Endothelial cell (in vitro differentiated cells): ENCODE data around the gene UQCRFS1. TPM values are rescaled to one million over a fixed set of nuclear protein-coding genes. Genes with fewer than 3 reads are reported as not detected.
"Not testable (repeated sequence)": the region's sequence is repeated elsewhere in the genome, so short reads cannot be mapped to it uniquely, and the experiment has no call there.

Source experiments
- DNase-seq: peaks from one replicate; pipeline ENCODE4 v3.0.0; 2021; ENCODE audit warnings: low spot score
- H3K27ac Mint-ChIP-seq: one replicate; pipeline ENCODE4 v1.8.0; 2021; ENCODE audit warnings: mixed read lengths, inconsistent platforms; ENCODE audit not compliant: unreplicated experiment
- H3K27me3 Mint-ChIP-seq: one replicate; pipeline ENCODE4 v1.8.0; 2021; ENCODE audit warnings: mild to moderate bottlenecking, moderate library complexity, mixed read lengths, inconsistent platforms; ENCODE audit not compliant: unreplicated experiment
- H3K36me3 Mint-ChIP-seq: one replicate; pipeline ENCODE4 v1.8.0; 2021; ENCODE audit warnings: mild to moderate bottlenecking, low read depth, mixed read lengths, inconsistent platforms; ENCODE audit not compliant: unreplicated experiment
- H3K4me1 Mint-ChIP-seq: one replicate; pipeline ENCODE4 v1.8.0; 2021; ENCODE audit warnings: mild to moderate bottlenecking, mixed read lengths, inconsistent platforms; ENCODE audit not compliant: unreplicated experiment
- H3K4me3 Mint-ChIP-seq: one replicate; pipeline ENCODE4 v1.8.0; 2021; ENCODE audit warnings: mild to moderate bottlenecking, mixed read lengths, inconsistent platforms; ENCODE audit not compliant: unreplicated experiment
- H3K9me3 Mint-ChIP-seq: one replicate; pipeline ENCODE4 v1.8.0; 2021; ENCODE audit warnings: mixed read lengths, inconsistent platforms; ENCODE audit not compliant: unreplicated experiment
- total RNA-seq: library from RNA; stranded (reverse); fragmentation: NEBNext Ultra II Directional; extraction: Animal tissue kit (Norgen Biotek cat#: 25700); gene quantifications from one replicate; pipeline ENCODE4 v1.2.1, GENCODE V29; 2021; ENCODE audit not compliant: unreplicated experiment
- TF ChIP-seq, protein P1 (sequence below): fragments of 200-600 bp; sonication (generic); IDR thresholded peaks from one replicate; pipeline ENCODE4 v1.5.0; 2021; ENCODE audit warnings: antibody characterized with exemption; ENCODE audit not compliant: unreplicated experiment

Gene UQCRFS1
- total RNA-seq, 1 donor from 2014 or later = 32.6 TPM

DNA sequence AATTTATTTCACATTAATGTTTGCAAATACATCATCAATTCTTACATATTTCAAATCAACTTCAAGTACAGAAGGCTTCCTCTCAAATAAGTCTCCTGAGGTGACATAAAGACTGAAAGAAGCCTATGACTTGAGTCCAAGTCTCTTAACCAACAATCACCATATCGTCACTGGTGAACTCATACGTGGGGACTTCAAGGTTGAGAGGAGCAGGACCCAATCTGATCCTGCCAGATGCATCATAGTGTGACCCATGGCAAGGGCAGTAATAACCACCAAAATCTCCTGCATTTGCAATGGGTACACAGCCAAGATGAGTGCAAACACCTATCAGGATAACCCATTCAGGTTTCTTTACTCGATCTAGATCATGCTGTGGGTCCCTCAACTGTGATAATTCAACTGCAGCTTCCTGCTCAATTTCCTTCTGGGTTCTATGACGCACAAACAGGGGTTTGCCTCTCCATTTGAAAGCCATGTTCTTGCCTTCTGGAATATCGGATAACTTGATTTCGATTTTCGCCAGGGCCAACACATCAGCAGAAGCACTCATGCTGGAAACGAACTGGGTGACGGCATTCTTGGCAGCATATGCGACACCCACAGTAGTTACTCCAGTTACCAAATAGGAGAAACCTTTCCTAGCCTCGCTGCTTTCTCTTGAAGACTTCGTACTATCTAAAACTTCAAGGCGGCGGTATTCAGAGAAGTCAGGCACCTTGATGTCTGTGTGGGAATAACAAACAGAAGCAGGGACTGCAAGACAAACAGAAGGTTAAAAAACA lies 5.4 kb downstream of the UQCRFS1 start:
- Mint-ChIP-seq H3K4me1 (peaks cover 22% of the 10 kb centered on the region), H3K36me3 (peaks cover 10% of the 10 kb centered on the region)
- H3K27me3 Mint-ChIP-seq, DNase-seq, H3K9me3 Mint-ChIP-seq, H3K4me3 Mint-ChIP-seq, H3K27ac Mint-ChIP-seq: not testable (repeated sequence)

DNA sequence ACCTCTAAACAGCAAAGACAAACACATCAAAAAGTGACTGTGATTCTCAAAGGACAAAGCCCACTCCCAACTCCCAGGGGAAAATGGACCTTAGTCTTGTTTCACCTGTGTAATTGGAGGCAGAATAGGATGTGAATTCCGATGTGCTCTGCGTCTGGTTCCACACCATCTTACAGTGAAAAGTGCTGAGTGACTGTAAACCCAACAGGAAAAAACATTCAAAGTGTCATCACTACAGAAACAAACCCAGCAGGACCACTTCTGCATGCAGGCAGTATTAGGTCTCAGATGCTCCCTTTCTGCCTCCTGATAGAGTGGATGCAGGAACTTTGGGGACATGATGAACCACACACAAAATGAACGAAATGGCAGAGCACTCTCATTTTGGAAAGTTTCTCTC lies 6.5 kb downstream of the UQCRFS1 start:
- H3K9me3 Mint-ChIP-seq = no peaks in the 10 kb centered on the region

DNA sequence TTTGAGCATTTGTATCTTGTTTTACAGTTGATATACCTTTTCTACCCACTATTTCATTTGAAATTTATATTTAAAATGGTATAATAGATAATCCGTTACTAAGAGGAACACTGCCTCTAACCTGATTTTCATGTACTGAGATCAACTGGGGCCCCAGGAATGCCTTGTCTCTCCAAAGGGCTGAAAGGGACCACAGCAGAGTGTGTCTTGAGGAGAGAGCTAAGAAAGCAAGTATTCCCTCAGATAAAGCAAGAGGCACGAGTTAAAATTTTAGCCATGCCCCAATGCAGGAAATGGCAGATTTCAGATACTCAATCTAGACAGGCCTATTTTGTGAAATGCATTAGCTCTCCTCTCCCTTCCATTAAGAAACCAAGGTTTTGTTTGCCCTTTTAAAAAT lies 10.7 kb downstream of the UQCRFS1 start:
- H3K9me3 Mint-ChIP-seq = no peaks in the 10 kb centered on the region
- no peak overlapping the region for H3K27ac Mint-ChIP-seq
- H3K4me1 Mint-ChIP-seq = no peaks in the 10 kb centered on the region
- TF ChIP-seq, protein P1, sequence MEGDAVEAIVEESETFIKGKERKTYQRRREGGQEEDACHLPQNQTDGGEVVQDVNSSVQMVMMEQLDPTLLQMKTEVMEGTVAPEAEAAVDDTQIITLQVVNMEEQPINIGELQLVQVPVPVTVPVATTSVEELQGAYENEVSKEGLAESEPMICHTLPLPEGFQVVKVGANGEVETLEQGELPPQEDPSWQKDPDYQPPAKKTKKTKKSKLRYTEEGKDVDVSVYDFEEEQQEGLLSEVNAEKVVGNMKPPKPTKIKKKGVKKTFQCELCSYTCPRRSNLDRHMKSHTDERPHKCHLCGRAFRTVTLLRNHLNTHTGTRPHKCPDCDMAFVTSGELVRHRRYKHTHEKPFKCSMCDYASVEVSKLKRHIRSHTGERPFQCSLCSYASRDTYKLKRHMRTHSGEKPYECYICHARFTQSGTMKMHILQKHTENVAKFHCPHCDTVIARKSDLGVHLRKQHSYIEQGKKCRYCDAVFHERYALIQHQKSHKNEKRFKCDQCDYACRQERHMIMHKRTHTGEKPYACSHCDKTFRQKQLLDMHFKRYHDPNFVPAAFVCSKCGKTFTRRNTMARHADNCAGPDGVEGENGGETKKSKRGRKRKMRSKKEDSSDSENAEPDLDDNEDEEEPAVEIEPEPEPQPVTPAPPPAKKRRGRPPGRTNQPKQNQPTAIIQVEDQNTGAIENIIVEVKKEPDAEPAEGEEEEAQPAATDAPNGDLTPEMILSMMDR = no peak
- no peak overlapping the region for H3K4me3 Mint-ChIP-seq
- no peak for DNase-seq
- H3K36me3 Mint-ChIP-seq = no peaks in the 10 kb centered on the region
- H3K27me3 Mint-ChIP-seq = no peaks in the 10 kb centered on the region

More for the DNA sequence above, 6.5 kb downstream of the UQCRFS1 start:
- TF ChIP-seq, protein P1 = no peak
- Mint-ChIP-seq H3K27ac (no peak overlapping the region), H3K4me1 (peaks cover 12% of the 10 kb centered on the region), H3K4me3 (no peak overlapping the region), H3K36me3 (peaks cover 4% of the 10 kb centered on the region), H3K27me3 (no peaks in the 10 kb centered on the region)
- DNase-seq = no peak

DNA sequence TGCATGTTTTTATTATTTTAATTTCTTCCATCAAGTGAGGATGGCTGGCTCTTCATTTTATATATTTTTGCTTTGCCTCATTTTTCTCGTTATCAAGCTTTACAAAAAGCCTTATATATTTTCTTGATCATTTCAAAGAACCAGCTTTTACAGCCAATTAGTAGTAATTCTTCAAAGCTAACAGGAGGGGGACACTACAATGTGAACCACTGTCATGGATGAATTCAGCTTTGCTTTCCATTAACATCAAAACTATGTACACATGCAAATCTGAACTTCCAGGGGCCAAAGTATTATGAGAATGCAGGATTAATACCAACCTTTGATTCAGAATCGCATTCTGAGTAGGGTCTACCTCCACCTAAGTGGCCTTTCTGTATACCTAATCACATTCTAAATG lies 11.1 kb downstream of the UQCRFS1 start:
- TF ChIP-seq, protein P1 = peak; percentile 20
- no peak overlapping the region for H3K4me3 Mint-ChIP-seq
- H3K9me3 Mint-ChIP-seq = no peaks in the 10 kb centered on the region
- H3K27ac Mint-ChIP-seq = no peak overlapping the region
- no peaks in the 10 kb centered on the region for H3K36me3 Mint-ChIP-seq
- no peaks in the 10 kb centered on the region for H3K4me1 Mint-ChIP-seq
- H3K27me3 Mint-ChIP-seq = no peaks in the 10 kb centered on the region
- DNase-seq = no peak

DNA sequence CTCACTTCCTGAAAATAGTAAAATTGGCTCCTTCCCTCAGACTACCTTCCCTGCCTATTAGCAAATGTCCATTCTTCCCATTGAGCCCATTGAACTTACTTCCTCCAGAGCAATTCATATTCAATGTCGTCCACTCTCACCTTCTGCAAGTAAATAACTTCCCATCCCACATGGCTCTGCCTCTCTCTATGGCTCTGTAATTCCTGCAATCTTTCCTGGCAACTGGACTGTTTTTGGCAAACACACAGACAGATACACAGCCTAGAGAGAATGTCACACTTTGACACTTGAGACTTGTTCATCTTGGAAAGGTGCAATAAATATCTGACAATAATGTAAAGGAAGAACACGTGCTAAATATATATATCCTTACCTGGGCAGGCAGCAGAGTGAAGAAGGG lies 18.3 kb downstream of the UQCRFS1 start:
- H3K27ac Mint-ChIP-seq = no peak overlapping the region
- DNase-seq = no peak
- no peaks in the 10 kb centered on the region for H3K9me3 Mint-ChIP-seq
- no peaks in the 10 kb centered on the region for H3K36me3 Mint-ChIP-seq
- H3K4me1 Mint-ChIP-seq = peaks cover 19% of the 10 kb centered on the region
- H3K4me3 Mint-ChIP-seq = no peak overlapping the region
- TF ChIP-seq, protein P1 = no peak
- H3K27me3 Mint-ChIP-seq = peaks cover 5% of the 10 kb centered on the region
